K562 (cell line): ENCODE results near the gene MAPK8IP1. TPM values are rescaled to one million over a fixed set of nuclear protein-coding genes. Genes with fewer than 3 reads are reported as not detected.

ENCODE experiments used
- CXXC5 ChIP-seq: fragments of 250-450 bp; sonication (Bioruptor Pico); IDR thresholded peaks from 2 replicates; pipeline ENCODE4 v1.8.0; 2022; ENCODE audit warnings: inconsistent platforms, mild to moderate bottlenecking, moderate library complexity
- EHMT2 ChIP-seq: fragments of 450-650 bp; IDR thresholded peaks from 2 replicates; pipeline ENCODE4 v1.6.1; 2018; ENCODE audit warnings: antibody characterized with exemption
- MAZ ChIP-seq, 2 experiments: fragments of 450-650 bp in 1 of 2; sonication (generic) in 1 of 2; formaldehyde crosslinking; IDR thresholded peaks in 1 of 2; conservative IDR thresholded peaks in 1 of 2; 2 replicates each; pipeline versions ENCODE4 v1.4.0 to v1.5.0; 2020; ENCODE audit warnings: mild to moderate bottlenecking in 1 of 2, missing genetic modification reagents in 1 of 2
- MYNN ChIP-seq, 2 experiments: sonication (generic); formaldehyde crosslinking in 1 of 2; IDR thresholded peaks; 2 replicates each; pipeline versions ENCODE4 v1.5.0 to v1.6.1; 2016 to 2020; ENCODE audit warnings: antibody characterized with exemption in 1 of 2, missing genetic modification reagents in 1 of 2
- STAT5B ChIP-seq: fragments of 250-450 bp; sonication (Bioruptor Pico); IDR thresholded peaks from 2 replicates; pipeline ENCODE4 v1.8.0; 2021; ENCODE audit warnings: mild to moderate bottlenecking, inconsistent platforms
- TRIM24 ChIP-seq, 2 experiments: fragments of 450-650 bp; IDR thresholded peaks; 2 replicates each; pipeline ENCODE4 v1.6.1; 2016
- TRIM25 ChIP-seq: fragments of 450-650 bp; IDR thresholded peaks from 2 replicates; pipeline ENCODE4 v1.7.0; 2016; ENCODE audit warnings: borderline replicate concordance
- ZNF239 ChIP-seq: fragments of 250-450 bp; sonication (Bioruptor Pico); IDR thresholded peaks from 2 replicates; pipeline ENCODE4 v1.4.0; 2020; ENCODE audit warnings: mild to moderate bottlenecking
- ZNF639 ChIP-seq, 2 experiments: fragments of 200-800 bp in 1 of 2; sonication (Bioruptor generic) in 1 of 2; sonication (generic) in 1 of 2; formaldehyde crosslinking in 1 of 2; IDR thresholded peaks in 1 of 2; conservative IDR thresholded peaks in 1 of 2; 2 replicates each; pipeline versions ENCODE4 v1.5.0 to v1.6.1; 2016 to 2020; ENCODE audit warnings: missing compliant biosample characterization in 1 of 2, missing genetic modification characterization in 1 of 2, missing genetic modification reagents in 1 of 2
- polyA plus RNA-seq, 8 experiments: library from polyadenylated mRNA; depleted of rRNA in 4 of 8; stranded (reverse) in 5 of 8; unstranded in 3 of 8; fragments of >200 nt; fragmentation: Nextera tagmentation in 2 of 8; fragmentation: Illumina TruSeq in 1 of 8; extraction: Ambion mirVana in 2 of 8; extraction: Trizol in 1 of 8; gene quantifications; 2 replicates each; pipeline versions ENCODE4 v1.2.1 to v1.2.3, GENCODE V29; 2011 to 2014; ENCODE audit warnings: inconsistent platforms in 1 of 8, missing spikeins in 1 of 8
- total RNA-seq, 7 experiments: library from RNA; depleted of rRNA in 6 of 7; stranded (reverse); fragments of >200 nt in 6 of 7; fragmentation: Illumina TruSeq in 2 of 7; extraction: Trizol in 2 of 7; gene quantifications; 2 replicates each; pipeline versions ENCODE4 v1.2.1 to v1.2.3, GENCODE V29; 2011 to 2021; ENCODE audit warnings: low replicate concordance in 1 of 7
- TF ChIP-seq, protein P1 (sequence below): sonication (generic); formaldehyde crosslinking; IDR thresholded peaks from 2 replicates; pipeline ENCODE4 v1.8.0; 2022; ENCODE audit warnings: mild to moderate bottlenecking, missing genetic modification reagents
- TF ChIP-seq, protein P2 (sequence below): fragments of 450-650 bp; IDR thresholded peaks from 2 replicates; pipeline ENCODE4 v1.6.1; 2017; ENCODE audit warnings: antibody characterized with exemption
- TF ChIP-seq, protein P3 (sequence below): fragments of 450-650 bp; IDR thresholded peaks from 2 replicates; pipeline ENCODE4 v1.6.1; 2018; ENCODE audit warnings: mild to moderate bottlenecking, low read depth; ENCODE audit not compliant: partially characterized antibody
- TF ChIP-seq, protein P4 (sequence below), 2 experiments: fragments of 450-650 bp; IDR thresholded peaks; 2 replicates each; pipeline ENCODE4 v1.6.1; 2018; ENCODE audit warnings: mild to moderate bottlenecking in 2 of 2, low read depth in 1 of 2; ENCODE audit not compliant: partially characterized antibody in 2 of 2

MAPK8IP1 gene
- total and polyA plus RNA-seq, 9 of the 15 experiments (the other 6 are each of a cell fraction or from before 2014, with no cell fraction given) = 0.13 to 6.9 (median 2.5) TPM

DNA sequence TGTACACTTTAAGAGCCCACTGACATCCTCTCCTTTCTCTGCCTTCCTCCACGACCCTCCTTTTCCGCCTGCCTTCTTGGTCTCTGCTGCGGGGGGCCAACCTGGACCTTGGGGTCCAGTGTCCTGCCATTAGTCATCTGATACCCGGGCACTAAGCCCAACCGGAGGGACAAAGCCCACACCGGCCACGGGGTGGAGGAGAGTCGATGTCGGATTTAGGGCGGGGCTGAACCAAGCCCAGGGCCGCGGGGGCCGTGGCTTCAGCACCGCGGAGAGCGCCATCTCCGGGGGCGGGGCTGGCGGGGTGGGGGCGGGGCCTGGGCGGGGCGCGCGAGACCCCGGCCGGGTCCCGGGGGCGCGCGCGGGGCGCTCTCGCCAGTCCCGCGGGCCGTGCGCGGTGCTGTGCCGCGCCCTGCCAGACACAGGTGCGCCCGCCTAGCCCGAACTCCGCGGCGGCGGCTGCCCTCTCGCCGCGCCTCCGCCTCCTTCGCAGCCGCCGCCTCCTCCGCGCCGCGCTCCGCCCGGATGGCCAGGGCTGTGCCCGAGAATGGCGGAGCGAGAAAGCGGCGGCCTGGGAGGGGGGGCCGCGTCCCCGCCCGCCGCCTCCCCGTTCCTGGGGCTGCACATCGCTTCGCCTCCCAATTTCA lies at the start of gene MAPK8IP1 (continued):
- TF ChIP-seq MYNN (IDR thresholded peaks at IDR 0.05) (no peak), MYNN (CRISPR knock-in tag; IDR thresholded peaks at IDR 0.05) (no peak), STAT5B (CRISPR knock-in tag) (no peak), MAZ (CRISPR knock-in tag; conservative IDR thresholded peaks at IDR 0.05 in 1 of 2, IDR thresholded peaks at IDR 0.05 in 1 of 2) (peak; percentile 37 to 81; a peak in 2 of 4 replicates), CXXC5 (peak; percentile 67), TRIM25 (peak; percentile 54; the same call in 1 of the 2 replicates), EHMT2 (peak; percentile 96), ZNF639 (CRISPR knock-in tag; conservative IDR thresholded peaks at IDR 0.05 in 1 of 2, IDR thresholded peaks at IDR 0.05 in 1 of 2) (0 out of 4 replicates have a peak, but pooled peaks have one; percentile 34 to 36), ZNF239 (CRISPR knock-in tag) (no peak), TRIM24 (IDR thresholded peaks at IDR 0.05) (no peak)
- TF ChIP-seq, protein P1, sequence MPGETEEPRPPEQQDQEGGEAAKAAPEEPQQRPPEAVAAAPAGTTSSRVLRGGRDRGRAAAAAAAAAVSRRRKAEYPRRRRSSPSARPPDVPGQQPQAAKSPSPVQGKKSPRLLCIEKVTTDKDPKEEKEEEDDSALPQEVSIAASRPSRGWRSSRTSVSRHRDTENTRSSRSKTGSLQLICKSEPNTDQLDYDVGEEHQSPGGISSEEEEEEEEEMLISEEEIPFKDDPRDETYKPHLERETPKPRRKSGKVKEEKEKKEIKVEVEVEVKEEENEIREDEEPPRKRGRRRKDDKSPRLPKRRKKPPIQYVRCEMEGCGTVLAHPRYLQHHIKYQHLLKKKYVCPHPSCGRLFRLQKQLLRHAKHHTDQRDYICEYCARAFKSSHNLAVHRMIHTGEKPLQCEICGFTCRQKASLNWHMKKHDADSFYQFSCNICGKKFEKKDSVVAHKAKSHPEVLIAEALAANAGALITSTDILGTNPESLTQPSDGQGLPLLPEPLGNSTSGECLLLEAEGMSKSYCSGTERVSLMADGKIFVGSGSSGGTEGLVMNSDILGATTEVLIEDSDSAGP = no peak
- TF ChIP-seq, protein P2, sequence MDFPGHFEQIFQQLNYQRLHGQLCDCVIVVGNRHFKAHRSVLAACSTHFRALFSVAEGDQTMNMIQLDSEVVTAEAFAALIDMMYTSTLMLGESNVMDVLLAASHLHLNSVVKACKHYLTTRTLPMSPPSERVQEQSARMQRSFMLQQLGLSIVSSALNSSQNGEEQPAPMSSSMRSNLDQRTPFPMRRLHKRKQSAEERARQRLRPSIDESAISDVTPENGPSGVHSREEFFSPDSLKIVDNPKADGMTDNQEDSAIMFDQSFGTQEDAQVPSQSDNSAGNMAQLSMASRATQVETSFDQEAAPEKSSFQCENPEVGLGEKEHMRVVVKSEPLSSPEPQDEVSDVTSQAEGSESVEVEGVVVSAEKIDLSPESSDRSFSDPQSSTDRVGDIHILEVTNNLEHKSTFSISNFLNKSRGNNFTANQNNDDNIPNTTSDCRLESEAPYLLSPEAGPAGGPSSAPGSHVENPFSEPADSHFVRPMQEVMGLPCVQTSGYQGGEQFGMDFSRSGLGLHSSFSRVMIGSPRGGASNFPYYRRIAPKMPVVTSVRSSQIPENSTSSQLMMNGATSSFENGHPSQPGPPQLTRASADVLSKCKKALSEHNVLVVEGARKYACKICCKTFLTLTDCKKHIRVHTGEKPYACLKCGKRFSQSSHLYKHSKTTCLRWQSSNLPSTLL = no peak
- TF ChIP-seq, protein P3, sequence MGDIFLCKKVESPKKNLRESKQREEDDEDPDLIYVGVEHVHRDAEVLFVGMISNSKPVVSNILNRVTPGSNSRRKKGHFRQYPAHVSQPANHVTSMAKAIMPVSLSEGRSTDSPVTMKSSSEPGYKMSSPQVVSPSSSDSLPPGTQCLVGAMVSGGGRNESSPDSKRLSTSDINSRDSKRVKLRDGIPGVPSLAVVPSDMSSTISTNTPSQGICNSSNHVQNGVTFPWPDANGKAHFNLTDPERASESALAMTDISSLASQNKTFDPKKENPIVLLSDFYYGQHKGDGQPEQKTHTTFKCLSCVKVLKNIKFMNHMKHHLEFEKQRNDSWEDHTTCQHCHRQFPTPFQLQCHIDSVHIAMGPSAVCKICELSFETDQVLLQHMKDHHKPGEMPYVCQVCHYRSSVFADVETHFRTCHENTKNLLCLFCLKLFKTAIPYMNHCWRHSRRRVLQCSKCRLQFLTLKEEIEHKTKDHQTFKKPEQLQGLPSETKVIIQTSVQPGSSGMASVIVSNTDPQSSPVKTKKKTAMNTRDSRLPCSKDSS = no peak
- TF ChIP-seq, protein P4, sequence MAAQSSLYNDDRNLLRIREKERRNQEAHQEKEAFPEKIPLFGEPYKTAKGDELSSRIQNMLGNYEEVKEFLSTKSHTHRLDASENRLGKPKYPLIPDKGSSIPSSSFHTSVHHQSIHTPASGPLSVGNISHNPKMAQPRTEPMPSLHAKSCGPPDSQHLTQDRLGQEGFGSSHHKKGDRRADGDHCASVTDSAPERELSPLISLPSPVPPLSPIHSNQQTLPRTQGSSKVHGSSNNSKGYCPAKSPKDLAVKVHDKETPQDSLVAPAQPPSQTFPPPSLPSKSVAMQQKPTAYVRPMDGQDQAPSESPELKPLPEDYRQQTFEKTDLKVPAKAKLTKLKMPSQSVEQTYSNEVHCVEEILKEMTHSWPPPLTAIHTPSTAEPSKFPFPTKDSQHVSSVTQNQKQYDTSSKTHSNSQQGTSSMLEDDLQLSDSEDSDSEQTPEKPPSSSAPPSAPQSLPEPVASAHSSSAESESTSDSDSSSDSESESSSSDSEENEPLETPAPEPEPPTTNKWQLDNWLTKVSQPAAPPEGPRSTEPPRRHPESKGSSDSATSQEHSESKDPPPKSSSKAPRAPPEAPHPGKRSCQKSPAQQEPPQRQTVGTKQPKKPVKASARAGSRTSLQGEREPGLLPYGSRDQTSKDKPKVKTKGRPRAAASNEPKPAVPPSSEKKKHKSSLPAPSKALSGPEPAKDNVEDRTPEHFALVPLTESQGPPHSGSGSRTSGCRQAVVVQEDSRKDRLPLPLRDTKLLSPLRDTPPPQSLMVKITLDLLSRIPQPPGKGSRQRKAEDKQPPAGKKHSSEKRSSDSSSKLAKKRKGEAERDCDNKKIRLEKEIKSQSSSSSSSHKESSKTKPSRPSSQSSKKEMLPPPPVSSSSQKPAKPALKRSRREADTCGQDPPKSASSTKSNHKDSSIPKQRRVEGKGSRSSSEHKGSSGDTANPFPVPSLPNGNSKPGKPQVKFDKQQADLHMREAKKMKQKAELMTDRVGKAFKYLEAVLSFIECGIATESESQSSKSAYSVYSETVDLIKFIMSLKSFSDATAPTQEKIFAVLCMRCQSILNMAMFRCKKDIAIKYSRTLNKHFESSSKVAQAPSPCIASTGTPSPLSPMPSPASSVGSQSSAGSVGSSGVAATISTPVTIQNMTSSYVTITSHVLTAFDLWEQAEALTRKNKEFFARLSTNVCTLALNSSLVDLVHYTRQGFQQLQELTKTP (IDR thresholded peaks at IDR 0.05; ENCODE audit: low read depth in 1 of 2, partially characterized antibody in 2 of 2) = peak in 1 of 2 experiments; percentile 67
